GM19372 (cell line): Measurements from ENCODE around the gene KDM2B.
"Not testable (repeated sequence)": the region's sequence is repeated elsewhere in the genome, so short reads cannot be mapped to it uniquely, and the experiment has no call there.

Experiments
- ATAC-seq: cut with Tn5 transposase; IDR thresholded peaks from one replicate; pipeline ENCODE4 v1.9.1; 2021; ENCODE audit warnings: mild to moderate bottlenecking, low read depth, moderate library complexity; ENCODE audit not compliant: unreplicated experiment

KDM2B gene

DNA sequence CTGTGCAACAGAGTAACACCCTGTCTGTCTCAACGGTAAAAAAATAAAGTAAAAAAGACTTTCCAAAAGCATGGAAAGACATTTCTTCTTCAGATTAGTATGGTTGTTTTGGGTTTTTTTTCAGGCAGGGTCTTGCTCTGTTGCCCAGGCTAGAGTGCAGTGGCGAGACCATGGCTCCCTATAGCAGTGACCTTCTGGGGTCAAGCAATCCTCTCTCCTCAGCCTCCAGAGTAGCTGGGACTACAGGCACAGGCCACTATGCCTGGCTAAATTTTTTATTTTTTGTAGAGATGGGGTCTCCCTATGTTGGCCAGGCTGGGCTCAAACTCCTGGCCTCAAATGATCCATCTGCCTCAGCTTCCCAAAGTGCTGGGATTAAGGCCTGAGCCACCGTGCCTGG, 72.8 kb downstream of the KDM2B start:
- no peak for ATAC-seq

DNA sequence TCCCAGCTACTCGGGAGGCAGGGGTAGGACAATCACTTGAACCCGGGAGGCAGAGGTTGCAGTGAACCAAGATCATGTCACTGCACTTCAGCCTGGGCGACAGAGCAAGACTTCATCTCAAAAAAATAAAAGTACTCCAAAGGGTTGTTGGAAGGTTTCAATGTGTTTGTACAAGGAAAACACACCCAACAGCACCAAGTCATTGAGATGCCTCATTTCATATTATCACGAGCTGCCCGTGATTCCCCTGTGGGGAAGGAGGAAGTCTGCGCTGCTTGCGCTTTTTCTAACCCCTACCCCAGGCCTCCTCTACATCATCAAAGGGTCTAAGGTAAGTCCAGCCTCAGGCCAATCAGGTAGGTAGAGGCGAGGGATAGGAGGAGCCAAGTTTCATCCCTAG, 73.6 kb downstream of the KDM2B start:
- no peak for ATAC-seq

- no peak for ATAC-seq
These were observed 75.3 kb downstream of the KDM2B start for GRCh38 chr12:121505513-121505912.

DNA sequence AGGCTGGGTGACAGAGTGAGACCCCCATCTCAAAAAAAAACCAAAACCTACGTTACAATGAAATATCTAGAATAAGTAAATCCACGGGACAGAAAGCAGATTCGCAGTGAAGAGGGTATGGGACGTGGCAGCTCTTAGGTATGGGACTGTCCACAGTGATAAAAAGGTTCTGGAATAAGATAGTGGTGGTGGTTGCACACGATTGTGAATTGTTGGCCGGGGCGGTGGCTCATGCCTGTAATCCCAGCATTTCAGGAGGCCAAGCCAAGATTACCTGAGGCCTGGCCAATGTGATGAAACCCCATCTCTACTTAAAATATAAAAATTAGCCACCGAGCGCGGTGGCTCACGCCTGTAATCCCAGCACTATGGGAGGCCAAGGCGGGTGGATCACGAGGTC, 76.3 kb downstream of the KDM2B start:
- ATAC-seq: no peak

GRCh38 chr12:121503395-121503794, 77.4 kb downstream of the KDM2B start:
- ATAC-seq: no peak

- no peak for ATAC-seq
These were observed 78.9 kb downstream of the KDM2B start for GRCh38 chr12:121501946-121502345.

GRCh38 chr12:121499929-121500793, 80.7 kb downstream of the KDM2B start:
- ATAC-seq: no peak

DNA sequence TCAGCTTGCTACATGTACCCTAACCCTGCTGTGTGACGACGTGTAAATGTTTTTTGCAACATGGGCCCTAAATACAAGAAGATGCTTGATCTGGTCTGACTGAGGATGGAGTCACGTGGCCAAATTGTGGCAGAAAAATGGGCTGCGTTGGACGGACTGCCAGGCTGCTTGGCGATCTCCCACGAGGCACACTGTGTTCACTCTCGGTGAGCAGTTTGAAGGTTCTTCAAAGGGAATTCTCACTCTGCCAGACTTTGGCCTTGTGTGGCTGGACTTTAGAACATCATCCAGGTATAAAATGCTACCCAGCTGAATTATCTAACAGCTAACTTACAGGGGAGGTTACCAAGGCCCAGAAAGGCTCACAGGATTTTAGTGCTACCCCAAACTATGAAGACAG, 85.1 kb downstream of the KDM2B start:
- no peak for ATAC-seq

DNA sequence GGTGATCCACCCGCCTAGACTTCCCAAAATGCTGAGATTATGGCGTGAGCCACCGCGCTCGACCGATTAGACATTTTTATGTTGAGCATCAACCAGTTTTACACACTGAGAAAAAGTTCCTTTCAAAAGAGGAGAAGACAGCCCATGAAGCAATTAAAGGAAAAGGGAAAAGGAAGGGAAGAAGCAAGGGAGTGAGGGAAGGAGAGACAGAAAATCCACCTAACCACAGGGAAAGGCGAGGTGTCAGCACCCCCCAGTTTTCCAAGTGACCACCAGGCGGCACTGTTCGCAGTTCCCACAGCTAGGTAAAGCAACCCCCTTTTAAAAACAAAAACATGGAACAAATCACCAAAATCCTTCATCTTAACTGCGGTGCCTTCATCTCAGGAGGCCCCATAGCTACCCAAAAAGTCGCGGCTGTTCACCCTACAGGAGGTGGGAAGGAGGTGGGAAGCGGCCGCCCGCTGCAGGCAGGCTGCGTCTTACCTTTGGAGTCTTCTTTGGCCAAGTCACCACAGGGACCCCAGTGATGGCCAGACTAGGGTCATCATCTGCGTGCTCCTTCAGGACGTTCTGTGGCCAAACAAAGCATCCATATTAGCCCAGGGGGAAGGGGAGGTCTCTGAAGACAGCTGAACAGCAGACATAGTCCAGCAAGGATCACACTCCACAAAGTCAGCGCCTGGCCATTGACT, 86.6 kb downstream of the KDM2B start:
- ATAC-seq: no peak

DNA sequence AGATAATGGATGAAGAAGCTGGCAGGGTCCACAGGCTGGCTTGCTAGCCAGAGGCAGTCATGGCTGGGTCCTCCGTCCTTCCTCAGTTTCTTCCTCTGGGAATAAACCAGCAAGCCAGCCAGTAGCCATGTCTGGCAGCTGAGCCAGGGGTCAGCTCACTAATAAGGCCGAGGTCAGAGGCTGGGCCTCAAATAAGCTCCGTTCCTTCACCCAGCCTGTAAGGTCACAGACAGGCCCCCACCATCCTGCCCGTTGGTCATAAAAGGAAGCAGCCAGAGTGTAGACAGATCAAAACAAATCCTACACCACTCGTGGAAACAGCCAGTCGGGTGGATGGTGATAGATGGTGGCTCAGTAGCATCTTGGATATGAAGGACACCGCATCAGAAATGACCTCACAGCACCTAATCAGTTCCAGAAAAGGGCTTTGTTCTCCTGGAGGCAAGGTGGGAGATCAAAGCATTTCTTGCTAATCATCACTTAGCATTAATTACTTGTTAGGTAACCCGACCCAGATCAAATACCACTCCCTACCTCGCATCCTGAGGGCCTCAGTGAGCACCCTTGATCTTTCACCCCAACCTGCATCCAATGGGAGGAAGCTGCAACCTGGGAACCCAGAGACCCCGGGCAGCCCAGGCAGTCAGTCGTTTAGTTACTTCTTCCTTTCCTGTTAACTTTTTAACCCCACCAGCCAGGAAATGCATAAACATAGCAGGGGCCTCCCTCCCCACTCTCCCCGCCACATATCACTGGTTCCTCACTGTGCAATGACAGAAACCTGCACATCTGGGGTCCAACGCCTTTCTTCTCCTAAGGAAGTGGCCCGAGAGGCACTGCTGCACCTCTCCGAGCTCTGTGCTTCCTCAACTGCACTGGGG, 90.2 kb downstream of the KDM2B start:
- ATAC-seq: no peak

- ATAC-seq: no peak
These were observed 90.9 kb downstream of the KDM2B start for GRCh38 chr12:121489874-121490273.

DNA sequence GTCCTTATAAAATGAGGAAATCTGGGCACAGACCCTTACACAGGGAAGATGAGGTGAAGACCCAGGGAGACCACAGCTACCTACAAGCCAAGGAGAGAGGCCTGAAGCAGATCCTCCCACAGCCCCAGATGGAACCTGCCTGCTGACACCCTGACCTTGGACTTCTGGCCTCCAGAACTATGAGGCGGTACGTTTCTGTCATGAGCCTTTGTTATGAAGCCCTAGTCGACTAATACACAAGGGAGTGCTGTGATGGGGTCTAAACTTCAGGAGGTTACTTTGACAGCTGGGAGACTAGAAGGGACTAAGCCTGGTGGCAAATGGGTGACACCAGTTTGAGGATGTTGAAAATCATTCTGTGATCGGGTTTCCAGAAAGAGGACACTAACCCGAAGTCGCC, 95.9 kb downstream of the KDM2B start:
- ATAC-seq: no peak

DNA sequence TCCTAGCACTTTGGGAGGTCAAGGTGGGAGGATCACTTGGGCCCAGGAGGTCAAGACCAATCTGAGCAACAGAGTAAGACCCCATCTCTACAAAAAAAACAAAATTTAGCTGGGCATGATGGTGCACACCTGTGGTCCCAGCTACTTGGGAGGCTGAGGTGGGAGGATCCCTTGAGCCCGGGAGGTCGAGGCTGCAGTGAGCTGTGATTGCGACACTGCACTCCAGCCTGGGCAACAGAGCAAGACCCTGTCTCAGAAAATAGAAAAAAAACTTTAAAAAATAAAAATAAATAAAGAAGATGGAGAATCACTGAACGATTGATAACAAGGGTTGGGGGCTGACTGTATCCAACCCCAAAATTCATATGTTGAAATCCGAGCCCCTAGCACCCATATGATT, 96.3 kb downstream of the KDM2B start:
- not testable (repeated sequence) for ATAC-seq

DNA sequence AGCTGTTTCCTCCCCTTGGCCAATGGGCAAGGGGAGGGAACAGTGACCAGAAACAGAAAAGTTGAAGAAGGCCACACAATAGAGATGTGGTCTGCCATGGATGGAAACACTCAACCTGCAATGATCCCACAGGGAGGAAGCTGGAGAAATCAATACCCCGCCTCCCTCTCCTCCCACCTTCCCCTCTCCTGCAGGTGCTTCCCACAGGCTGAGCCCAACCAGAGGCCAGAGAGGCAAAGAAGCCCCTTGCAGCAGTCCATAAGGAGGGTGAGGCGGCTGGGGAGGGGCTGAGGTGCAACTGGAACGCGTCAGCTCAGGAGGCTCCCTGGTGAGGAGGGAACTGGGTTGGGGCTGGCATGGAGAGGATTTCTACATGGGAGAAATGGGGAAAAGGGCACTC, 96.9 kb downstream of the KDM2B start:
- ATAC-seq: no peak

DNA sequence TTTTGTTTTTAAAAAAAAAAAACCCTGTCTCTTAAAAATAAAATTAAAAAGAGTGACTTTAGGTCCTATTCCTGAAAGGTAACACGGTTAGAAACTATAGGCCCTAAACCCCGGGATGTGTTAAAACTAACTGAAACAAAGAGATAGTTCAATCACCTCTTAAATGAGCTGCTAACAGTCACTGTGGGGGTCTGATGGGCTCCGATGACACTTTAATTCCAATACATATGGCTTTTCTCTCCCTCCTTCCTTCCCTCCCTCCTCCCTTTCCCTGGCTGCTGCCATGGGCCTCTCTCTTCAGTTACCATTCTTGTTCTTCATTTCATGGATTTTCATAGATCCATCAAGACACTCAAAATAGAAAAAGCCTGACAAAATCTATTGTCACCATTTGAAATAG, 104.3 kb downstream of the KDM2B start:
- ATAC-seq: no peak

- no peak for ATAC-seq
These were observed 105.5 kb downstream of the KDM2B start for GRCh38 chr12:121475279-121475678.

DNA sequence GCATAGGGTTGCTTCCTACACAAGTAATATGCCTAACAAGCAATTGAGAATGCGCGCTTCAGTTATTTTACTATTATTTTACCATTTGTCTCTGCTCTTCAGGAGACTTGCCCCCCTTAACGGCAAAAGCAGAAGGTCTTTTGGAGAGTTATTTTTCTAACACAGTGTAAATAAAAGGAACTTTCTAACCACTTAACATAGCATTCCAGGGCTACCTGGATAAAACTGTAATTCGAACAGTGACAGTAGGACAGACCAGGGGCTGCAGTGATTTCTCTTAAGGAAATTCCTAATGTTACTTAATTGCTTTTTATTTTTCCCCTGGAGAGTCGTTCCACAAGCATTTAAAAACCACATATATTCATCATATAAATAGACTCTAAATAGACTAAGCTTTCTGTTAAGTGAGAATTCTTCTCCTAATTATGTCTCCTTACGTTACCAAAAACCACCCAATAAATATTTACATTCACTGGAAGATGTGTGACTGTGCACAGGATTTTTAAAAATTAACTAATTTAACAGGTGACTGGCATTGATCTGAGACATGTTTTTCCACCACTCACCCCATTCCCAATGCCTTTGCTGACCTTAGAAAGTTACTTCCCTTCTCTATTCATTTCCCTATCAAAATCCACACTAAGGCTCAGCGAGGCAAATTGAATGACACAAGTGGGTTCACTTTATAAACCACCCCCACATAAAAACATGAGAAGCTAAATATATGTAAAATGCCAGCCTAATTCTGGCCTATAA, 108.5 kb downstream of the KDM2B start:
- ATAC-seq: no peak

GRCh38 chr12:121470751-121471150, 110.1 kb downstream of the KDM2B start:
- no peak for ATAC-seq

DNA sequence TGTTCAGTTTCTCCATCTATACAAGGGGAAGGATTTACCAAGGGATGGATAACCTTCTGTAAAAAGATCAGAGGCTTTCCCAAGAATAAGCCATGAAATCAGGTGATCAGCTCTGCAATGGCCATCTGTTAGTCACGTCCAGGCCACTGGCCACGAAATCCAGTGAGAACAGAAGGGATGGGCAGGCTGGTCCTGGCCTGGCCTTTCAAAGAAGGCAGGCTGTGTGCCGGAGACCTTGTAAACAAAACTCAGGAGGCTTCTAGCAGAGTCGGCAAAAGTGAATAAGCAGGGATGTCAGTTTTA, 112.4 kb downstream of the KDM2B start:
- no peak for ATAC-seq

GRCh38 chr12:121467638-121468498, 113.0 kb downstream of the KDM2B start:
- no peak for ATAC-seq
